ENCODE results near the gene AFDN.

The AFDN gene

GRCh38 chr6:167796192-167796981 lies 30.3 kb upstream of the AFDN start:
- no peaks in the 10 kb centered on the region for H3K9me3 ChIP-seq (replicated peaks; ENCODE audit: insufficient read depth, low read length)

GRCh38 chr6:167797011-167797471 lies 29.7 kb upstream of the AFDN start:
- no peak for DNase-seq
- H3K36me3 ChIP-seq (replicated peaks; ENCODE audit: insufficient read depth, low read length): no peaks in the 10 kb centered on the region
- no peaks in the 10 kb centered on the region for H3K9me2 ChIP-seq (replicated peaks; ENCODE audit: insufficient read depth, low read length)
- no peaks in the 10 kb centered on the region for H3K9me3 ChIP-seq (replicated peaks; ENCODE audit: insufficient read depth, low read length)
- no peaks in the 10 kb centered on the region for H4K20me1 ChIP-seq (ENCODE audit: insufficient read depth, low read length)
- H3K27ac ChIP-seq (ENCODE audit: low read length): no peak overlapping the region
- H3K4me3 ChIP-seq (ENCODE audit: low read length): no peak overlapping the region
- no peak overlapping the region for H3K9ac ChIP-seq (ENCODE audit: low read length)
- no peaks in the 10 kb centered on the region for H3K4me1 ChIP-seq (ENCODE audit: low read length)
- no peaks in the 10 kb centered on the region for H3K79me2 ChIP-seq (ENCODE audit: low read length)
- H3F3A ChIP-seq (ENCODE audit: insufficient read depth, low read length): no peaks in the 10 kb centered on the region
- TF ChIP-seq EZH2phosphoT487 (IDR thresholded peaks at IDR 0.05; ENCODE audit: low read length) (no peak), EZH2 (optimal IDR thresholded peaks at IDR 0.05; ENCODE audit: low read depth, low read length) (no peak), CTCF (IDR thresholded peaks at IDR 0.05; ENCODE audit: low read length) (no peak)
- no peak overlapping the region for H2AFZ ChIP-seq (ENCODE audit: low read length)
- H3K4me2 ChIP-seq (ENCODE audit: low read depth, low read length): no peak overlapping the region
- H3K27me3 ChIP-seq (replicated peaks; ENCODE audit: insufficient read depth, low read length): peaks cover 13% of the 10 kb centered on the region

More at GRCh38 chr6:167796192-167796981, 30.3 kb upstream of the AFDN start:
- no peak for DNase-seq
- Histone ChIP-seq H3K9ac (ENCODE audit: low read length) (no peak overlapping the region), H3K4me2 (ENCODE audit: low read depth, low read length) (no peak overlapping the region), H3K27me3 (replicated peaks; ENCODE audit: insufficient read depth, low read length) (peaks cover 13% of the 10 kb centered on the region), H3K9me2 (replicated peaks; ENCODE audit: insufficient read depth, low read length) (no peaks in the 10 kb centered on the region), H3K36me3 (replicated peaks; ENCODE audit: insufficient read depth, low read length) (no peaks in the 10 kb centered on the region), H3K4me1 (ENCODE audit: low read length) (no peaks in the 10 kb centered on the region), H3K27ac (ENCODE audit: low read length) (no peak overlapping the region), H3F3A (ENCODE audit: insufficient read depth, low read length) (no peaks in the 10 kb centered on the region), H3K79me2 (ENCODE audit: low read length) (no peaks in the 10 kb centered on the region), H3K4me3 (ENCODE audit: low read length) (no peak overlapping the region), H2AFZ (ENCODE audit: low read length) (no peak overlapping the region), H4K20me1 (ENCODE audit: insufficient read depth, low read length) (no peaks in the 10 kb centered on the region)
- TF ChIP-seq EZH2 (optimal IDR thresholded peaks at IDR 0.05; ENCODE audit: low read depth, low read length) (no peak), CTCF (IDR thresholded peaks at IDR 0.05; ENCODE audit: low read length) (no peak), EZH2phosphoT487 (IDR thresholded peaks at IDR 0.05; ENCODE audit: low read length) (no peak)

- H3K27me3 ChIP-seq (replicated peaks; ENCODE audit: insufficient read depth, low read length): peaks cover 13% of the 10 kb centered on the region
- no peak for DNase-seq
- H3K9me3 ChIP-seq (replicated peaks; ENCODE audit: insufficient read depth, low read length): no peaks in the 10 kb centered on the region
- H3K36me3 ChIP-seq (replicated peaks; ENCODE audit: insufficient read depth, low read length): no peaks in the 10 kb centered on the region
- H3F3A ChIP-seq (ENCODE audit: insufficient read depth, low read length): no peaks in the 10 kb centered on the region
- no peak overlapping the region for H3K4me3 ChIP-seq (ENCODE audit: low read length)
- no peak overlapping the region for H3K27ac ChIP-seq (ENCODE audit: low read length)
- no peak overlapping the region for H2AFZ ChIP-seq (ENCODE audit: low read length)
- no peak overlapping the region for H3K9ac ChIP-seq (ENCODE audit: low read length)
- H3K4me2 ChIP-seq (ENCODE audit: low read depth, low read length): no peak overlapping the region
- TF ChIP-seq CTCF (IDR thresholded peaks at IDR 0.05; ENCODE audit: low read length) (no peak), EZH2phosphoT487 (IDR thresholded peaks at IDR 0.05; ENCODE audit: low read length) (no peak), EZH2 (optimal IDR thresholded peaks at IDR 0.05; ENCODE audit: low read depth, low read length) (no peak)
- no peaks in the 10 kb centered on the region for H4K20me1 ChIP-seq (ENCODE audit: insufficient read depth, low read length)
- no peaks in the 10 kb centered on the region for H3K79me2 ChIP-seq (ENCODE audit: low read length)
- H3K9me2 ChIP-seq (replicated peaks; ENCODE audit: insufficient read depth, low read length): no peaks in the 10 kb centered on the region
- no peaks in the 10 kb centered on the region for H3K4me1 ChIP-seq (ENCODE audit: low read length)
Measured at GRCh38 chr6:167797476-167798265, 29.0 kb upstream of the AFDN start.

Measured in MM.1S (cell line).